DOHH2 (cell line): ENCODE data around the gene DNER.

Experiments
- CTCF ChIP-seq: fragments of 200-600 bp; sonication (generic); IDR thresholded peaks from one replicate; pipeline ENCODE4 v1.5.1; 2014; ENCODE audit warnings: antibody characterized with exemption, mild to moderate bottlenecking, low read depth, low read length; ENCODE audit not compliant: poor library complexity, severe bottlenecking
- EZH2phosphoT487 ChIP-seq: fragments of 200-600 bp; sonication (generic); IDR thresholded peaks from 2 replicates; pipeline ENCODE4 v1.6.1; 2017; ENCODE audit warnings: borderline replicate concordance, mild to moderate bottlenecking, antibody characterized with exemption, low read length, moderate library complexity, mixed read lengths

- TF ChIP-seq CTCF (no peak), EZH2phosphoT487 (no peak)
Observed at GRCh38 chr2:229340086-229340760, 374.1 kb downstream of the DNER start.
